ENCODE measurements around the gene SLC46A3. TPM values are rescaled to one million over a fixed set of nuclear protein-coding genes. Genes with fewer than 3 reads are reported as not detected.
A peak's percentile ranks its signal among the peaks of the same experiment; 100 is the strongest.

SLC46A3 gene
- total RNA-seq, 6 donors from 2014 or later = 5.8 to 25.0 (median 14.6) TPM

DNA sequence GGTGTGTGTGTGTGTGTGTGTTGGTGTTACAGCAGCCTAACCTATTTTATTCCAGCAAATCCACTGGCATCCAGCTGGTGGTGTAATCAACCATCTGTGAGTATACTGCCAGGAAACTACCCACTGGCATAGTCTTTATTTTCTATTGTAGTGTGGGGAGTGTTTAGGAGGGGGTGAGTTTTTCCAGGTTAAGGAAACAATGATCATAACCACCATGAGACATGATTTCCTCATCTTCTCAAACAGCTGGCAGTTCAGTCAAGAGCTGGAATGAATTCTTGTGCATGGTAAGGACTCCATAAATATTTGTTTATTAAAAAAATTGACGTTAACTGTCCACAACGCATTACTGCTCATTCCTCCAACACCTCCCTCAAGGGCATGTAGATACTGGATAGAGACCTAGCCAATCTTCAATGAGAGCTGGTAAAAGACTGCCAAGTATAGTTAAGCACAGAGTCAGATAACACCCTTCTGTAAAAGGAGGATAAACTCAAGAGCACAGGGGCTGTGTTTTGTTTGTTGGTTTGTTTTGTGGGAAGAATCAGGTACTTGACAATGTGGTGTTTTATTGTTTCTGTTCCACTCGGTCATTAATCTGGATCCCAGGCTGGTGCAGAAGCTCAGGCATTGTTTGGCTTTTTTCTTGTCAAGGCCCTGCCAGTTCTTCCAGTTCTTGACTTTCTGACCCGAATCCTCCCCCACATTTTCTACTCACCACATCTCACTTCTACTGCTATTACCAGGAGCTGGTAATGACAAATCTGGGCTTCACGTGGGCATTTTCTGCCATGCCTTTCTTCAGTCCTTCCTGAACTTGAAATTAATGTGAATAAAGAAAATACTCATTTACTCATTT is 31.6 kb upstream of the SLC46A3 start:
- TF ChIP-seq, protein P1, sequence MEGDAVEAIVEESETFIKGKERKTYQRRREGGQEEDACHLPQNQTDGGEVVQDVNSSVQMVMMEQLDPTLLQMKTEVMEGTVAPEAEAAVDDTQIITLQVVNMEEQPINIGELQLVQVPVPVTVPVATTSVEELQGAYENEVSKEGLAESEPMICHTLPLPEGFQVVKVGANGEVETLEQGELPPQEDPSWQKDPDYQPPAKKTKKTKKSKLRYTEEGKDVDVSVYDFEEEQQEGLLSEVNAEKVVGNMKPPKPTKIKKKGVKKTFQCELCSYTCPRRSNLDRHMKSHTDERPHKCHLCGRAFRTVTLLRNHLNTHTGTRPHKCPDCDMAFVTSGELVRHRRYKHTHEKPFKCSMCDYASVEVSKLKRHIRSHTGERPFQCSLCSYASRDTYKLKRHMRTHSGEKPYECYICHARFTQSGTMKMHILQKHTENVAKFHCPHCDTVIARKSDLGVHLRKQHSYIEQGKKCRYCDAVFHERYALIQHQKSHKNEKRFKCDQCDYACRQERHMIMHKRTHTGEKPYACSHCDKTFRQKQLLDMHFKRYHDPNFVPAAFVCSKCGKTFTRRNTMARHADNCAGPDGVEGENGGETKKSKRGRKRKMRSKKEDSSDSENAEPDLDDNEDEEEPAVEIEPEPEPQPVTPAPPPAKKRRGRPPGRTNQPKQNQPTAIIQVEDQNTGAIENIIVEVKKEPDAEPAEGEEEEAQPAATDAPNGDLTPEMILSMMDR (IDR thresholded peaks at IDR 0.05) = no peak
- no peak for TF ChIP-seq EP300 (IDR thresholded peaks at IDR 0.05)
- no peak for TF ChIP-seq POLR2A (IDR thresholded peaks at IDR 0.05)
- no peak for TF ChIP-seq POLR2AphosphoS5 (IDR thresholded peaks at IDR 0.05)
- no peaks in the 10 kb centered on the region for H3K9me3 ChIP-seq
- DNase-seq (no peak), ATAC-seq (ENCODE audit: low FRiP score in 2 of 2) (no peak)
- WGBS, 2 donors = 59 to 71% methylated on average over 5 of the region's 5 CpGs
- no peaks in the 10 kb centered on the region for H3K27me3 ChIP-seq
- H3K36me3 ChIP-seq = no peaks in the 10 kb centered on the region
- H3K4me1 ChIP-seq = peaks cover 10 to 24% (median 14%) of the 10 kb centered on the region in 4 donors
- H3K4me3 ChIP-seq = no peak overlapping the region
- no peak overlapping the region for H3K27ac ChIP-seq

DNA sequence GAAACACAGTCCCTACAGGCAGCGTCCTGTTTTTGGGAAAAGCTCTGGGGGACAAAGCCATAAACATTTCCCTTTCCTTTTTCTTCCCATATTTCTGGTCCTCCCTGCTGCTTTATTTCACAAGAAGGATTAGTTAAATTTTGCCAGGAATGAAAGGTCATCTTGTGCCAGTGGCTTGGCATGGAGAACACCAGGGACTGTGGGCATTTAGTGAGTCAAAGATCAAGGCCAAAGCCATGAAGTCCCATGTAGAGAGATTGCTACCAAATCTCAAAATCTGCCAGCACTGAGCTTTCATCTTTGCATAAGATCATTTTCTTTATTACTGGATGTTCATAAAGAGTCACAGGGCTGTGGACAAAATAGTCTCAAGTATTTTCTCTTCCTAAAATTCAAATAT is 29.1 kb upstream of the SLC46A3 start:
- H3K9me3 ChIP-seq = no peaks in the 10 kb centered on the region
- H3K4me1 ChIP-seq = peaks cover 0 to 3% (median under 1%) of the 10 kb centered on the region in 4 donors
- no peak overlapping the region for H3K4me3 ChIP-seq
- H3K27ac ChIP-seq = no peak overlapping the region
- no peaks in the 10 kb centered on the region for H3K36me3 ChIP-seq
- TF ChIP-seq POLR2A (IDR thresholded peaks at IDR 0.05) = no peak
- TF ChIP-seq POLR2AphosphoS5 (IDR thresholded peaks at IDR 0.05) = no peak
- TF ChIP-seq, protein P1 (IDR thresholded peaks at IDR 0.05) = no peak
- TF ChIP-seq EP300 (IDR thresholded peaks at IDR 0.05) = no peak
- no peaks in the 10 kb centered on the region for H3K27me3 ChIP-seq
- ATAC-seq (ENCODE audit: low FRiP score in 2 of 2) (no peak), DNase-seq (no peak)
- 96 to 100% methylated on average over 1 of the region's 1 CpG for WGBS, 2 donors

DNA sequence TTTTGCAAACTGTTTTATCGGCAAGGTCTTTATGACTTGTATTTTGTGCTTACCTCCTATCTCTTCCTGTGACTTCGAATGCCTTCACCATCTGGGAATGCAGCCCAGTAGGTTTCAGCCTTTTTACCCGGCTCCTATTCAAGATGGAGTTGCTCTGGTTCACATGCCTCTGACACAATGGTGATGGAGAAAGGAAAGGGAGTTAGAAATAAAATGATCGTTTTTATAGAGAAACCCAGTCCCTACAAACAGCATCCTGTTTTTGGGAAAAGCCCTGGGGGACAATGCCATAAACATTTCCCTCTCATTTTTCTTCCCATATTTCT is 27.5 kb upstream of the SLC46A3 start:
- no peaks in the 10 kb centered on the region for H3K9me3 ChIP-seq
- TF ChIP-seq POLR2AphosphoS5 (IDR thresholded peaks at IDR 0.05) (no peak), EP300 (IDR thresholded peaks at IDR 0.05) (no peak)
- TF ChIP-seq, protein P1 (IDR thresholded peaks at IDR 0.05) = no peak
- H3K36me3 ChIP-seq = no peaks in the 10 kb centered on the region
- no peak overlapping the region for H3K4me3 ChIP-seq
- H3K4me1 ChIP-seq = peaks cover 0 to 3% (median 0%) of the 10 kb centered on the region in 4 donors
- DNase-seq (no peak), ATAC-seq (ENCODE audit: low FRiP score in 2 of 2) (no peak)
- H3K27me3 ChIP-seq = no peaks in the 10 kb centered on the region
- 76 to 78% methylated on average over 4 of the region's 4 CpGs for WGBS, 2 donors
- no peak overlapping the region for H3K27ac ChIP-seq

DNA sequence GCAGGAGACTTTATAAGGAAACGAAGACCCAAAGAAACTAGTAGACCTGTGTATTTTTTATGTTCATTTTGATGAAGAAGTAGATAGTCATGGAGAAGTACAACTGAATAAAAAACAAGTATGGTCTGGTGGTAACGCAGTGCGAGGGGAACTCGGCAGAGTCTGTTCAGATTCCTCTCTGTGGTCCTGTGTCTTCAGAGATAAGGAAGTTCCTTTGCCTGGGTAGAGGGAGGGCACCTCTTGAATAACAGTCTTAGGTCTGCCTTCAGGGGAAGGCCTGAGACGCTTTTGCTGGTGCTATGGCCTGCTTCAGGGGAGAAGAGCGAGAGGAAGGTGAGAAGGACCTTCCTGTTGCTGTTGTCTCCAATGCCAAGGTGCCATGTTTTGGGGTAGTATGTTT is 25.9 kb upstream of the SLC46A3 start:
- no peak for DNase-seq
- peak overlapping the region in 2 of 4 donors; percentile 28 to 36 for H3K27ac ChIP-seq
- TF ChIP-seq POLR2A (IDR thresholded peaks at IDR 0.05) (no peak), EP300 (IDR thresholded peaks at IDR 0.05) (no peak), POLR2AphosphoS5 (IDR thresholded peaks at IDR 0.05) (no peak)
- TF ChIP-seq, protein P1 (IDR thresholded peaks at IDR 0.05) = no peak
- ATAC-seq (ENCODE audit: low FRiP score in 2 of 2) = peak in 1 of 2 donors; percentile 48
- peaks cover 0 to 3% (median 0%) of the 10 kb centered on the region in 4 donors for H3K4me1 ChIP-seq
- no peaks in the 10 kb centered on the region for H3K27me3 ChIP-seq
- no peaks in the 10 kb centered on the region for H3K36me3 ChIP-seq
- 71 to 72% methylated on average over 6 of the region's 6 CpGs for WGBS, 2 donors
- no peak overlapping the region for H3K4me3 ChIP-seq
- no peaks in the 10 kb centered on the region for H3K9me3 ChIP-seq

Data from upper lobe of left lung (tissue), 6 donors.